H9 (cell line): ENCODE measurements around the gene UGT2A1. TPM values are rescaled to one million over a fixed set of nuclear protein-coding genes. Genes with fewer than 3 reads are reported as not detected.

ENCODE experiments used
- DNase-seq: peaks from one replicate; pipeline ENCODE4 v3.0.0-alpha.2; 2017
- H2AFZ ChIP-seq: one replicate; pipeline ENCODE4 v1.6.1; 2013; ENCODE audit warnings: mild to moderate bottlenecking, low read length, control low read depth, moderate library complexity
- H2AK5ac ChIP-seq: 2 replicates; pipeline ENCODE4 v1.6.1; 2013; ENCODE audit warnings: low read length, control low read depth, mixed read lengths; ENCODE audit not compliant: insufficient read length
- H2BK120ac ChIP-seq: one replicate; pipeline ENCODE4 v1.6.1; 2013; ENCODE audit warnings: low read depth, mild to moderate bottlenecking, low read length, control low read depth, inconsistent platforms; ENCODE audit not compliant: poor library complexity, severe bottlenecking
- H2BK12ac ChIP-seq: 2 replicates; pipeline ENCODE4 v1.6.1; 2013; ENCODE audit warnings: low read length, control low read depth, mixed read lengths, low read depth; ENCODE audit not compliant: insufficient read length
- H2BK15ac ChIP-seq: 2 replicates; pipeline ENCODE4 v1.6.1; 2013; ENCODE audit warnings: low read depth, low read length, control low read depth
- H2BK20ac ChIP-seq: one replicate; pipeline ENCODE4 v1.6.1; 2013; ENCODE audit warnings: low read depth, mild to moderate bottlenecking, low read length, control low read depth, inconsistent platforms; ENCODE audit not compliant: poor library complexity, severe bottlenecking
- H2BK5ac ChIP-seq: 2 replicates; pipeline ENCODE4 v1.6.1; 2013; ENCODE audit warnings: low read length, control low read depth, mixed read lengths; ENCODE audit not compliant: insufficient read length
- H3K14ac ChIP-seq: 2 replicates; pipeline ENCODE4 v1.6.1; 2013; ENCODE audit warnings: low read length, control low read depth; ENCODE audit not compliant: insufficient read depth
- H3K18ac ChIP-seq: 2 replicates; pipeline ENCODE4 v1.6.1; 2013; ENCODE audit warnings: low read depth, mild to moderate bottlenecking, mixed read lengths, low read length, control low read depth; ENCODE audit not compliant: insufficient read length
- H3K23ac ChIP-seq: 2 replicates; pipeline ENCODE4 v1.6.1; 2013; ENCODE audit warnings: low read length, control low read depth, mixed read lengths, low read depth; ENCODE audit not compliant: insufficient read length
- H3K23me2 ChIP-seq: 2 replicates; pipeline ENCODE4 v1.6.1; 2013; ENCODE audit warnings: low read depth, mild to moderate bottlenecking, mixed read lengths, low read length, control low read depth; ENCODE audit not compliant: insufficient read length, poor library complexity, severe bottlenecking
- H3K27ac ChIP-seq: 2 replicates; pipeline ENCODE4 v1.5.1; 2013; ENCODE audit warnings: low read length, control low read depth, mixed read lengths, low read depth; ENCODE audit not compliant: insufficient read length
- H3K27me3 ChIP-seq: 2 replicates; pipeline ENCODE4 v1.6.1; 2013; ENCODE audit warnings: low read length, control low read depth, inconsistent platforms; ENCODE audit not compliant: insufficient read depth
- H3K4ac ChIP-seq: 2 replicates; pipeline ENCODE4 v1.6.1; 2013; ENCODE audit warnings: low read depth, mild to moderate bottlenecking, control low read depth, inconsistent platforms, low read length, moderate library complexity
- H3K4me1 ChIP-seq: 2 replicates; pipeline ENCODE4 v1.6.1; 2013; ENCODE audit warnings: low read length, control low read depth, inconsistent platforms; ENCODE audit not compliant: insufficient read depth
- H3K4me2 ChIP-seq: 2 replicates; pipeline ENCODE4 v1.6.1; 2013; ENCODE audit warnings: low read length, control low read depth, mixed read lengths; ENCODE audit not compliant: insufficient read length, insufficient read depth
- H3K56ac ChIP-seq: 2 replicates; pipeline ENCODE4 v1.6.1; 2013; ENCODE audit warnings: low read depth, mild to moderate bottlenecking, mixed read lengths, low read length, control low read depth; ENCODE audit not compliant: insufficient read length
- H3K79me1 ChIP-seq: 2 replicates; pipeline ENCODE4 v1.6.1; 2013; ENCODE audit warnings: low read depth, mild to moderate bottlenecking, moderate library complexity, low read length, control low read depth, inconsistent platforms; ENCODE audit not compliant: insufficient read depth, poor library complexity, severe bottlenecking
- H3K79me2 ChIP-seq: 2 replicates; pipeline ENCODE4 v1.6.1; 2013; ENCODE audit warnings: low read length, control low read depth, inconsistent platforms; ENCODE audit not compliant: insufficient read depth
- H3K9ac ChIP-seq: 2 replicates; pipeline ENCODE4 v1.6.1; 2013; ENCODE audit warnings: low read length, control low read depth, mixed read lengths; ENCODE audit not compliant: insufficient read length; ENCODE audit errors: extremely low read depth
- H3K9me3 ChIP-seq: one replicate; pipeline ENCODE4 v1.6.1; 2013; ENCODE audit warnings: low read depth, low read length, inconsistent platforms; ENCODE audit not compliant: control insufficient read depth
- H3T11ph ChIP-seq: one replicate; pipeline ENCODE4 v1.6.1; 2013; ENCODE audit warnings: mild to moderate bottlenecking, low read length, control low read depth, inconsistent platforms
- H4K20me1 ChIP-seq: one replicate; pipeline ENCODE4 v1.6.1; 2013; ENCODE audit not compliant: control insufficient read depth, insufficient read length, insufficient read depth
- H4K5ac ChIP-seq: 2 replicates; pipeline ENCODE4 v1.6.1; 2013; ENCODE audit warnings: low read depth, mild to moderate bottlenecking, mixed read lengths, low read length, control low read depth; ENCODE audit not compliant: insufficient read length
- H4K8ac ChIP-seq: replicated peaks from 2 replicates; pipeline ENCODE4 v1.6.1; 2013; ENCODE audit warnings: low read length, control low read depth, mixed read lengths, low read depth; ENCODE audit not compliant: insufficient read length
- H4K91ac ChIP-seq: 2 replicates; pipeline ENCODE4 v1.6.1; 2013; ENCODE audit warnings: low read depth, mild to moderate bottlenecking, moderate library complexity, mixed read lengths, low read length, control low read depth; ENCODE audit not compliant: insufficient read length
- H3K27ac Mint-ChIP-seq, 3 experiments: 2 replicates in 2 of 3; 3 replicates in 1 of 3; pipeline ENCODE4 v1.8.0; 2020 to 2021; ENCODE audit warnings: mixed read lengths in 3 of 3, mild to moderate bottlenecking in 1 of 3, moderate library complexity in 1 of 3
- H3K27me3 Mint-ChIP-seq: 2 replicates; pipeline ENCODE4 v1.8.0; 2021; ENCODE audit warnings: low read depth, mild to moderate bottlenecking, moderate library complexity, mixed read lengths
- H3K36me3 Mint-ChIP-seq, 3 experiments: 2 replicates in 2 of 3; 3 replicates in 1 of 3; pipeline ENCODE4 v1.8.0; 2020 to 2021; ENCODE audit warnings: low read depth in 3 of 3, mixed read lengths in 3 of 3; ENCODE audit not compliant: insufficient read depth in 1 of 3
- H3K4me1 Mint-ChIP-seq, 2 experiments: 2 replicates each; pipeline ENCODE4 v1.8.0; 2020; ENCODE audit warnings: mixed read lengths in 2 of 2
- H3K4me3 Mint-ChIP-seq, 2 experiments: 2 replicates in 1 of 2; 3 replicates in 1 of 2; pipeline ENCODE4 v1.8.0; 2020 to 2021; ENCODE audit warnings: mild to moderate bottlenecking in 2 of 2, mixed read lengths in 2 of 2, moderate library complexity in 1 of 2
- H3K9me3 Mint-ChIP-seq, 2 experiments: 2 replicates in 1 of 2; 3 replicates in 1 of 2; pipeline ENCODE4 v1.8.0; 2020; ENCODE audit warnings: mild to moderate bottlenecking in 2 of 2, mixed read lengths in 2 of 2, moderate library complexity in 1 of 2
- CTCF ChIP-seq: fragments of 200-600 bp; sonication (generic); conservative IDR thresholded peaks from 3 replicates; pipeline ENCODE4 v1.8.0; 2021; ENCODE audit warnings: antibody characterized with exemption, mild to moderate bottlenecking
- WGBS: extraction: QIAGEN DNeasy Blood & Tissue Kit; methylation state at CpG from one replicate; pipeline ENCODE4 v1.1.7; 2013; ENCODE audit warnings: missing lambda C conversion rate, low lambda C conversion rate, mixed read lengths; ENCODE audit not compliant: insufficient read length; ENCODE audit errors: extremely low coverage; 5-methylcytosine and 5-hydroxymethylcytosine counted together
- total RNA-seq: library from RNA; stranded (reverse); gene quantifications from 2 replicates; pipeline ENCODE4 v1.2.1, GENCODE V29; 2021

Gene UGT2A1
- total RNA-seq, 1 experiment from 2014 or later: not detected

- TF ChIP-seq CTCF: no peak
- Mint-ChIP-seq H3K27me3 (no peaks in the 10 kb centered on the region), H3K36me3 (no peaks in the 10 kb centered on the region), H3K27ac (no peak overlapping the region), H3K4me3 (no peak overlapping the region), H3K4me1 (no peaks in the 10 kb centered on the region), H3K9me3 (no peaks in the 10 kb centered on the region; a peak in 1 of 5 replicates)
- Histone ChIP-seq H3K27ac (no peak overlapping the region), H3K79me1 (no peaks in the 10 kb centered on the region), H3T11ph (no peak overlapping the region), H2BK5ac (no peak overlapping the region), H3K14ac (no peak overlapping the region), H3K4me1 (no peaks in the 10 kb centered on the region), H3K27me3 (no peaks in the 10 kb centered on the region), H3K18ac (no peak overlapping the region), H3K9ac (no peak overlapping the region), H3K56ac (no peak overlapping the region), H2AFZ (no peak overlapping the region), H2AK5ac (no peak overlapping the region), H2BK15ac (no peak overlapping the region), H3K4ac (no peak overlapping the region), H2BK20ac (no peak overlapping the region), H2BK12ac (no peak overlapping the region), H3K4me2 (no peak overlapping the region), H4K20me1 (no peaks in the 10 kb centered on the region), H2BK120ac (no peak overlapping the region), H3K23me2 (no peaks in the 10 kb centered on the region), H4K8ac (no peak overlapping the region), H3K79me2 (no peaks in the 10 kb centered on the region), H4K91ac (no peak overlapping the region), H3K23ac (no peak overlapping the region), H4K5ac (no peak overlapping the region), H3K9me3 (no peaks in the 10 kb centered on the region)
- no CpG with 5 or more reads among the region's 1 CpG for WGBS
- no peak for DNase-seq
These were observed 63.2 kb downstream of the UGT2A1 start for GRCh38 chr4:69589884-69590283.
